ENCODE results near the gene RRBP1.

- TF ChIP-seq SMC3 (IDR thresholded peaks at IDR 0.05; ENCODE audit: low read depth, low read length) (no peak), CTCF (conservative IDR thresholded peaks at IDR 0.05; ENCODE audit: low read depth, low read length) (no peak), MAFK (IDR thresholded peaks at IDR 0.05; ENCODE audit: low read depth, low read length) (no peak), POLR2A (IDR thresholded peaks at IDR 0.05; ENCODE audit: low read depth, low read length) (no peak)
Measured at GRCh38 chr20:17683218-17684076, 1.4 kb upstream of the RRBP1 start.
